Transverse colon (tissue), 3 donors: ENCODE data around the gene CFAP20DC.

Experiments
- EP300 ChIP-seq: sonication (generic); formaldehyde crosslinking; IDR thresholded peaks from one replicate; pipeline ENCODE4 v1.6.1; 2017; ENCODE audit warnings: antibody characterized with exemption, low read depth
- POLR2A ChIP-seq: fragments of 450-650 bp; IDR thresholded peaks from one replicate; pipeline ENCODE4 v1.6.1; 2016; ENCODE audit warnings: antibody characterized with exemption, mild to moderate bottlenecking, moderate library complexity
- TF ChIP-seq, protein P1 (sequence below), 5 experiments: fragments of 200-600 bp in 3 of 5; fragments of 450-650 bp in 2 of 5; sonication (generic) in 3 of 5; IDR thresholded peaks; 1 replicate in 2 of 5; 2 replicates in 3 of 5; pipeline ENCODE4 v1.5.1; 2016 to 2017; ENCODE audit warnings: antibody characterized with exemption in 5 of 5, inconsistent platforms in 3 of 5, mild to moderate bottlenecking in 2 of 5, moderate library complexity in 1 of 5

DNA sequence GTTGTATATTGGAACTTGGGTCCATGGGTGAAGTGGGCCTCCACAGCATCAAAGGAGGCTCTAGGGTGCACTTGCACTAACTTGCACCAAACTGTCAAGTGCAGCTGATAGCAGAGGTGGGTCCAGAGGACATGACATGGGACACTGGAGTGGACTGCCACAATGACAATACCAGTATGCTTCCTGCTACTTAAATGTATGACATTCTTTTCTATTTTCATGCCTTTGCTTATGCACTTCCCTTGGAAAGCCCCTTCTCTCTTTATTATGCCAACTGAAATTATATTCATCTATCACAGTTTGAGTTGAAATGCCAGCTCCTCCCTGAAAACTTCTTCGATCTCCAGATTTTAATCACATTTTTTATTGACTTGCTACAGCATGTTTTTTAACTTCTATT, 101.8 kb downstream of the CFAP20DC start:
- TF ChIP-seq, protein P1, sequence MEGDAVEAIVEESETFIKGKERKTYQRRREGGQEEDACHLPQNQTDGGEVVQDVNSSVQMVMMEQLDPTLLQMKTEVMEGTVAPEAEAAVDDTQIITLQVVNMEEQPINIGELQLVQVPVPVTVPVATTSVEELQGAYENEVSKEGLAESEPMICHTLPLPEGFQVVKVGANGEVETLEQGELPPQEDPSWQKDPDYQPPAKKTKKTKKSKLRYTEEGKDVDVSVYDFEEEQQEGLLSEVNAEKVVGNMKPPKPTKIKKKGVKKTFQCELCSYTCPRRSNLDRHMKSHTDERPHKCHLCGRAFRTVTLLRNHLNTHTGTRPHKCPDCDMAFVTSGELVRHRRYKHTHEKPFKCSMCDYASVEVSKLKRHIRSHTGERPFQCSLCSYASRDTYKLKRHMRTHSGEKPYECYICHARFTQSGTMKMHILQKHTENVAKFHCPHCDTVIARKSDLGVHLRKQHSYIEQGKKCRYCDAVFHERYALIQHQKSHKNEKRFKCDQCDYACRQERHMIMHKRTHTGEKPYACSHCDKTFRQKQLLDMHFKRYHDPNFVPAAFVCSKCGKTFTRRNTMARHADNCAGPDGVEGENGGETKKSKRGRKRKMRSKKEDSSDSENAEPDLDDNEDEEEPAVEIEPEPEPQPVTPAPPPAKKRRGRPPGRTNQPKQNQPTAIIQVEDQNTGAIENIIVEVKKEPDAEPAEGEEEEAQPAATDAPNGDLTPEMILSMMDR (IDR thresholded peaks at IDR 0.05) = no peak
- TF ChIP-seq EP300 = no peak
- TF ChIP-seq POLR2A = no peak
